GM19193 (cell line): ENCODE measurements around the gene EFNA5.

ENCODE experiments used
- POLR2A ChIP-seq: IDR thresholded peaks from 4 replicates; pipeline ENCODE4 v1.6.1; 2011; ENCODE audit not compliant: insufficient read depth, insufficient read length; ENCODE audit errors: extremely low read depth

EFNA5 gene

DNA sequence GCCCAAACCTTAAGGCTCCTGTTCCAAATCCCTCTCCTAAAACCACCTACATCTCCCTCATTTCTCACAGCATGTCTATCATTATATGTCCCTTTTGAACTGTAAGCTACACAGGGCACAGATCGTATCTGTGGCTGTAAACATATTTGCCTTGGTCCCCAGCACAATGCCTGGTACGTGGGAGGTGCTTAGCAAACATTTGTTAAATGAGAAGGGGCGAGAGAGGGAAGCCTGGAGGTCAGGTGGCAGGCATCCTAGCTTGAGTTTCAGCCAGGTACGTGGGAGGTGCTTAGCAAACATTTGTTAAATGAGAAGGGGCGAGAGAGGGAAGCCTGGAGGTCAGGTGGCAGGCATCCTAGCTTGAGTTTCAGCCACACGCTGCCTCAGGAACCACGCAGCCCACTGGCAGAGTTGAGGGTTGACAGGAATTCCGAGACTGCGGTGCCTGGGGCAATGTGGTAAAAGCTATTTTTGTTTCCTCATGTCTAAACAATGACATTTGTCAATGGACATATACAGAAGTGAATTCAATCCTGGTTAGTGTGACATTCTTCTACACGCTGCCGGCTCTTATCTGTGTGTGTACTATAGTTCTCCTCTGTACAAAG lies 113.6 kb downstream of the EFNA5 start:
- TF ChIP-seq POLR2A, result no peak

DNA sequence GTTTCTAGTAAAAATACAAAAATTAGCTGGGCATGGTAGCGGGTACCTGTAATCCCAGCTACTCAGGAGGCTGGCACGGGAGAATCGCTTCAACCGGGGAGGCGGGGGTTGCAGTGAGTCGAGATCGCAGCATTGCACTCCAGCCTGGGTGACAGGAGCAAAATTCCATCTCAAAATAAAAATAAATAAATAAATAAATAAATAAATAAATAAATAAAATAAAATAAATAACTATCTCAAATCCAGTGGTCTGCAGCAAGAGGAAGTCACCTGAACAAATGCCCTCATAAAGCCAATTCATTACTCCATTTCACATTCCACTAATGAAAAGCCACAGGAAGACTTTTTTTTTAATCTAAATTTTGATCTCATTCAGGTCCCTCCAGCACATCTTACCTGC lies 114.2 kb downstream of the EFNA5 start:
- no peak for TF ChIP-seq POLR2A

DNA sequence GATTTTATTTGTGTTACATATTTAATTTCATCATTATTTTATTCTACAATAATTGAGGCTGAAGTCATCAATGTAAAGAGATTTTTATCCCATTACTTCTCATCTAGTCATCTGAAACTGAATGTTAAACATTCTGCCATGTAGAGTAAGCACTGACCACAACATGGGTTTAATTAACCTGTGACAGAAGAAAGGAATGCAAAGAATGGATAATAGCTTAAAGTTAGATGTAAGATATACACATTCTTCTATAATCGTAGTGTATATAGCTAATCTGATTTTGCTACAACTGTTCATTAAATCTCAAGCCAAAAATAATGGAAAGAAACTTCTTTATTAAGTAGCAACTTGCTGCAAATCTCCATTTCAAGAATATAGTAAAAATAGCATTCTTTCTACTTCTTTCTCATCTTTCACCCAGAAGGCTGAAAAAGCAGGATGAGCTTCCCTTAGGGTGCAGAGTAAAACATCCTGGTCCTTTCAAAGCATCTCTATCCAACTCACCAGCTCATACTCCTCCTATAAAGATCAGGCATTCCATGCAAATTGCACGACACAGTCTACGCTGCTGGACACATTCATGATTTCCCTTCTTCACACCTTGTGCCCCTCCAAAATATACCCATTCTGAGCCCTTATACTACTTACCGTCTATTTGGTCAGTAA lies 115.2 kb downstream of the EFNA5 start:
- no peak for TF ChIP-seq POLR2A

DNA sequence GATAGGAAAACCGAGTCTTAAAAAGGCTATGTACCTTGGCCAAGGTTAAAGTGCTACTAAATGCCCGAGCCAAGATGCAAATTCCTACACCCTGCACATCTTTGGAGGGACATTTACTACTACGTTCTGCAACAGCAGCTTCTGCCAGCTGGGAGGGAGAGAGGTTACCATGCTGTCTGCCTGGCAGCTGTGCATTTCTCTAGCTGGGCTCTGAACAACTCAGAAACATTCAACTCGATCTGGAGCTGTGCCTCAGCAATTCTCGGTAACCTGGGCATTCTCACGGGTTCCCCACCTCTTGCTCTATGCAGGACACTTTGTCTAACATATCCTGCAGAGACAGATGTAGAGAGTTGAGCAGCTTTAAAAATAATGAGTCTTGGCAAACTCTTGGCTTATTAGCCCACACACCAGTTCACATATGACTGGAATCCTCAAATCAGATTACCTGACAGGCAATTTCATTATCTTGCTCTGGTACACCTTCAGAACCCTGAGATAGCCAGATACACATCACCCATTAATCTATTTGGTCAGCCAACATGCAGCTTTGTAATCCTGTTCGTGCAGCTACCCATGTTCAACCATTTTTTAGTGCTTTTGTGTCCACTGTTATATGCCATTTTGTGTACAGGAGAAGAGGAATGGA lies 115.8 kb downstream of the EFNA5 start:
- no peak for TF ChIP-seq POLR2A

DNA sequence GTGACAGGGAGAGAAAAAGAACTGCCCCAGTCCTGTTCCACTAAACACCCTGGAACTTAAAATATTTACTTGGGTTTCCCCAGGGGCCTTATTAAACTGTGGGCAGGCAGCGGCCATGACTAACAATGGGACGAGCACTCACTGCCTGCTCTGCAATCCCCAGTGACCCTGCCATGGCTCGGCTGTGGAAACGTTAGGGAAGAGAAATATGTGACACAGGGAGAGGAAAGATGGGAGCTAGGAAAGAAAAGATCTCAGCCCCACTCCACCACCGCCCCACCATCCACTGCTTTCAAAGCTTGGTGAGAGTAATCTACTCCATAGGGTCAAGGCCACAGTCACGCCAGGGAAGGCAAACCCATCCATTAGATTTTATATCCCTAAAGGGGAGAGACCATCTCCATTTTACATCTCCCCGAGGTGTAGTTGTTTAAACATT lies 117.6 kb downstream of the EFNA5 start:
- no peak for TF ChIP-seq POLR2A

DNA sequence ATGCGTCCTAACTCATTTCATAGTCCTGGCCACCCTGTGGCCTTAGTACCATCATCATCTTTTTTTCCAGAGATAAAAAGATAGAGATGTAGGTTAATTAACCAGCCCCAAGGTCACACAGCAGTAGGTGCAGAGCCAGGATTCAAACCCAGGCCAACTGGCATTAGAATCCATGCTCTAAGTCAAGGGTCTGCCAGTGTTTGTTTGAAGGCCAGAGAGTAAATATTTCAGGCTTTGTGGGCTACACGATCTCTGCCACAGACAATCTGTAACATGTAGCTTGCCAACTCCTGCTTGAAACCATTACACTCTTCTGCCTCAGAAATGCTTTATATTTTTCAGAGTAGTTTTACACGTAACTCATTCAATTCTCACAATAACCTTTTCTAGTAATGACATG lies 119.6 kb downstream of the EFNA5 start:
- TF ChIP-seq POLR2A, result no peak

DNA sequence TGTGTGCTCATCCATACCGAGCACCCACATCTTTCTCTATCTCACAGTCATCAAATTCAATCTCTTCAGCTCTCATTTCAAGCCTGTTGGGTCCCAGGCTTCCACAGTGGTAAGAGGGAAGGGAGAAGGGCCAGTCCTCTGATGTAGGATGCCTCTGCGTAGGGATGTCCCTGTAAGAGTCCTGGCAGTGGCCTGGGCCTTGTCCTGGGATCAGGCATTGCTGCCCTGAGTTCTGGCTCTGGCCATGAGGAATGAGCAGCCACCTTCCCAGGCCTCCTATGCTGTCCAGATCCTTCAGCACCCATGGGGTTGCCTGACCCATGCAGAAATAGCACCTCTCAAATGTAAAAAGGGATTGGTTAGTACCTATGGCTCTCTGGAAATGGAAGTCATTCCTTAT lies 121.2 kb downstream of the EFNA5 start:
- no peak for TF ChIP-seq POLR2A

DNA sequence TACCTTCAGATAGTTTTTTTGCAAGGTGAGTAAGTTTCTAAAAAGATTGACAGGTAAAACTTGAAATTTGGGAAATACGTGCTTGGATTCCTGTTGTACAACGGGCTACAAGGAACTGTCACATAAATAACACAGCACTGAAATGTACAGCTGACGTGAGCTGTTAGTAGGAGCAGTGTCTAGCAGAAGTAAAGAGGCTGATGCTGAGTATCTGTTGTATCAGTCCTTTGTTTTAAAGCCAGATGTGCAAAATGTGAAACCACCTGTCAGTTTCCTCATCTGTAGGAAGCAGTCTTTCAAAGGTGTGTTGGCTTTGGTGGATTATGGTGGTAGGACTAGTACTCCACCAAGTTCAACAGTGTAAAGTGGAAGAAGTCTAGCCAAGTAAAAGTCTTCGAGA lies 122.3 kb downstream of the EFNA5 start:
- TF ChIP-seq POLR2A, result no peak

DNA sequence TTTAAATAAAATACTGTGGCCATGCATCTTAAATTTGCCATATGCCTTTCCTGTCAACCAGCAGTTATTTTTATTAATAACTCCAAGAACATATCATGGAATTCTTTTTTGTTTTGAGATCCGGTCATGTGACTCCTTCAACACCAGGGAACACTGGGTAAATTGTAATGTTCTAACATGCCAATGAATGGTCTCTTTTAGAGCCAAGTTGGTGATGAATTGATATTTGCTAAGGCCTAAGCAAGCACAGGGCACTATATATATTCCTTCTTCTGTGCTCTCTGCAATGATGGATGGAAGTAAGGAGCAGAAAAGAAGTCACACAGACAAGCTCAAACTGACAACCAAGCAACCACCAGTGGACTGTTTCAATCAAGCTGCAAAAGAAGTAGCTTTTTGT lies 124.0 kb downstream of the EFNA5 start:
- TF ChIP-seq POLR2A, result no peak

DNA sequence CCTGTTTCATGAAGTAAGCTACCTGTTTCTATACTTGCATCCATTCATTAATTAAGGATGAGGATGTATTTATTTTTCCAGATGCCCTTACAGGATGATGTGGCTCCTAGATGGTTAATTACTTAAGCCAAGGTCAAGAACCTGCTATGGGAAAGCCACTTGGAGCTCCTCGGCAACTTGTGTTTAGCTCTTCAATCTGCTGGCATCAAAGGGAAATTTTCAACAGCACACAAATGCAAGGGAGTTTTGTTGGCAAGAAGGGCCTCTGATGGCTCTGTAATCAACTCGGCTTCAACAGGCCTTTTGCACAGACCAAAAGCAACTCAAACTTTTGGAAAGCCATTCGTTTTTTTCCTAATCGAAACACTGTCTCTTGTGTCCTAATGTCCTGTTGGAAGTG lies 125.3 kb downstream of the EFNA5 start:
- TF ChIP-seq POLR2A, result no peak

- no peak for TF ChIP-seq POLR2A
Observed at GRCh38 chr5:107544967-107545366, 125.8 kb downstream of the EFNA5 start.

- TF ChIP-seq POLR2A, result no peak
Observed at GRCh38 chr5:107544476-107544875, 126.3 kb downstream of the EFNA5 start.

GRCh38 chr5:107543868-107544267 lies 126.9 kb downstream of the EFNA5 start:
- no peak for TF ChIP-seq POLR2A

- no peak for TF ChIP-seq POLR2A
Observed at GRCh38 chr5:107542831-107543231, 127.9 kb downstream of the EFNA5 start.

- no peak for TF ChIP-seq POLR2A
Observed at GRCh38 chr5:107542428-107542827, 128.3 kb downstream of the EFNA5 start.

- no peak for TF ChIP-seq POLR2A
Observed at GRCh38 chr5:107541400-107541799, 129.3 kb downstream of the EFNA5 start.
